Measurements from ENCODE around the gene CMC4. TPM values are rescaled to one million over a fixed set of nuclear protein-coding genes. Genes with fewer than 3 reads are reported as not detected.

CMC4 gene
- 10.6 and 10.9 TPM in 2 replicates for total RNA-seq

DNA sequence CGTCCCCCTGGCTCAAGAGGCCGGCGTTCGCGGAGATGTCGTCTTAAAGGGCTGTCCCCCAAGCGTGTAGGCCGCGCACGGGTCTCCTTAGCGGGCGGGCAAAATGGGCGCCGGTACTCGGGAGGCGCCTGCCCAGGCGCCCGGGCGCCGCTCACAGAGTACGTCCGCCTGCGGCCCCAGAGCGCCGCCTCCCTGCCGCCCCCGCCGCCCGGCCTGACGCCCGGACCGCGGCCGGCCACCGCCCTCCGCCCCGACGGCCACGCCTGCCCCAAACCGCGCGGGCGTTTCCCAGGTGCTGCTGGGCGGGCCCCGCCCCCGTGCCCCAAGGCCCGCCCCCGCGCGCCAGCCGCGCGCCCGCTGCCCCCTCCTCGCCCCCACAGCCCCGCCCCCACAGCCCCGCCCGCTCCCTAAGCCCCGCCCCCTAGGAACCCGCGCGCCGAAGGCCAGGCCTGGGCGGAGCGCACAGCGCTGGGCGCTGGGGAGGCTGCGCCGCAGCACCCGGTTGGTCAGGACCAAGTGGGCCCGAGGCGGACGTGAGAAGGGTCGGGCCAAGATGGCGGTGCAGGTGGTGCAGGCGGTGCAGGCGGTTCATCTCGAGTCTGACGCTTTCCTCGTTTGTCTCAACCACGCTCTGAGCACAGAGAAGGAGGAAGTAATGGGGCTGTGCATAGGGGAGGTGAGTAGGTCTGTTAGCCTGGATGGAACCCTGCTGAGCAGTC, at the start of gene CMC4, which contains the start of the genes BRCC3 and MTCP1:
CMC4 (minus strand) TSS at position 162 of the 719 bp plus-strand sequence. CDS start 7,113 bp downstream, outside the sequence.
BRCC3 (plus strand) TSS at position 534 of the 719 bp plus-strand sequence; CDS start at position 554, 20 bp downstream.
MTCP1 (minus strand) TSS at position 162 of the 719 bp plus-strand sequence. CDS start 5,126 bp downstream, outside the sequence.
- DNase-seq (ENCODE audit: extremely low read depth, low read depth, low spot score), result no peak

- DNase-seq (ENCODE audit: extremely low read depth, low read depth, low spot score), result no peak
Observed at GRCh38 chrX:155115174-155115819, 44.4 kb upstream of the CMC4 start.

GRCh38 chrX:155113097-155113496, 42.2 kb upstream of the CMC4 start:
- DNase-seq (ENCODE audit: extremely low read depth, low read depth, low spot score), result no peak

GRCh38 chrX:155112171-155112570, 41.2 kb upstream of the CMC4 start:
- DNase-seq (ENCODE audit: extremely low read depth, low read depth, low spot score), result no peak

GRCh38 chrX:155108427-155108826, 37.5 kb upstream of the CMC4 start:
- no peak for DNase-seq (ENCODE audit: extremely low read depth, low read depth, low spot score)

GRCh38 chrX:155105919-155106318, 35.0 kb upstream of the CMC4 start:
- DNase-seq (ENCODE audit: extremely low read depth, low read depth, low spot score), result no peak

GRCh38 chrX:155094468-155095061, 23.6 kb upstream of the CMC4 start:
- no peak for DNase-seq (ENCODE audit: extremely low read depth, low read depth, low spot score)

- no peak for DNase-seq (ENCODE audit: extremely low read depth, low read depth, low spot score)
Observed at GRCh38 chrX:155086961-155087735, 16.2 kb upstream of the CMC4 start.

GRCh38 chrX:155086202-155086840, 15.4 kb upstream of the CMC4 start:
- no peak for DNase-seq (ENCODE audit: extremely low read depth, low read depth, low spot score)

DNA sequence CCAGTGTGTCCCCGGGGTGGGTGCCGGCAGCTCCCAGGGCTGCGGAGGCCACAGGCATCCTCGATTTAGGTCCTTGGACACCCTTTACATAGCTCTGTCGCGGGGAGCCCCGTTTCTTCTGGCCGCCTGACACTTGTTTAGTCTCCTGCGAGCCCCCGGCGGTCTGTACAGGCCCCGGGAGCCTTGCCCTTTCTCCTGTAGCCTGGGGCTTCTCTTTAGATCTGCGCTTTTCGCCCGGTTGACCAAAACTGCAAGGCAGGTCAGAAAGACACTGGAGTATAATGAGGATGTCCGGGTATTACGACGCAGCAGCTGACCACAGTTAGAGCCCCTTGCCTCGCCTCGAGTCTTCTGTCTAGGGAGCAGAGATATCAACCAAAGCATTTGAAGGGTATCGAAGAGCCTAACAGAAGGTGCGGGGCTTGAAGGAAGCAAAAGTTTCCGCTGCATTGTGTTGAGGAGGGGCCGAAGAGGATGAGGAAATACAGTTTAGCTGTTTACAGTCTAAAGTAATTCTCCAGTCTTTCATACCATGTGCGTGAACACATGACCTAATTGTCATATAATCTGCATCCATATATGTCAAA, 851 bp upstream of the CMC4 start:
- DNase-seq (ENCODE audit: extremely low read depth, low read depth, low spot score), result no peak

- no peak for DNase-seq (ENCODE audit: extremely low read depth, low read depth, low spot score)
Observed at GRCh38 chrX:155070663-155070974, 317 bp downstream of the CMC4 start.

GRCh38 chrX:155070038-155070437, 898 bp downstream of the CMC4 start:
- DNase-seq (ENCODE audit: extremely low read depth, low read depth, low spot score), result no peak

GRCh38 chrX:155069414-155069813, 1.5 kb downstream of the CMC4 start:
- no peak for DNase-seq (ENCODE audit: extremely low read depth, low read depth, low spot score)

DNA sequence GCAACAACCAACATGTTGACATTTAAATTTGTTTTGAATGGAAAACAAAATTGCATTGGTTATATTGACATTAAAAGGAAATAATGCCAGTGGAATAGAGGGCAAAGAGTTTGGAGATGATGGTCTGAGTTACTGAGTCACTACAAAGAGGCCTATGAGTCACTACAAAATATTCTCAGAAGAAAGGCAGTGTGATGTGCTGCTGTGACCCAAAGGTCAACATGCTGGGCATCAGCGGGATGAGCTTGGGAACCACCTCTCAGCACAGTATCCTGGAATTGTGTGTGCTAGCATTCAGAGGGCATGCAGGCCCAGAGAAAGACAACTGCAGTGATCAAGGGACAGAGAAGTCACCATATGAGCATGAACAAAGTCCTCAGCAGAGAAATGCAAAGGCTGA, 2.8 kb downstream of the CMC4 start:
- DNase-seq (ENCODE audit: extremely low read depth, low read depth, low spot score), result no peak

- DNase-seq (ENCODE audit: extremely low read depth, low read depth, low spot score), result no peak
Observed at GRCh38 chrX:155065035-155065734, 5.8 kb downstream of the CMC4 start.

GRCh38 chrX:155061760-155062159, 9.2 kb downstream of the CMC4 start:
- DNase-seq (ENCODE audit: extremely low read depth, low read depth, low spot score), result no peak

DNA sequence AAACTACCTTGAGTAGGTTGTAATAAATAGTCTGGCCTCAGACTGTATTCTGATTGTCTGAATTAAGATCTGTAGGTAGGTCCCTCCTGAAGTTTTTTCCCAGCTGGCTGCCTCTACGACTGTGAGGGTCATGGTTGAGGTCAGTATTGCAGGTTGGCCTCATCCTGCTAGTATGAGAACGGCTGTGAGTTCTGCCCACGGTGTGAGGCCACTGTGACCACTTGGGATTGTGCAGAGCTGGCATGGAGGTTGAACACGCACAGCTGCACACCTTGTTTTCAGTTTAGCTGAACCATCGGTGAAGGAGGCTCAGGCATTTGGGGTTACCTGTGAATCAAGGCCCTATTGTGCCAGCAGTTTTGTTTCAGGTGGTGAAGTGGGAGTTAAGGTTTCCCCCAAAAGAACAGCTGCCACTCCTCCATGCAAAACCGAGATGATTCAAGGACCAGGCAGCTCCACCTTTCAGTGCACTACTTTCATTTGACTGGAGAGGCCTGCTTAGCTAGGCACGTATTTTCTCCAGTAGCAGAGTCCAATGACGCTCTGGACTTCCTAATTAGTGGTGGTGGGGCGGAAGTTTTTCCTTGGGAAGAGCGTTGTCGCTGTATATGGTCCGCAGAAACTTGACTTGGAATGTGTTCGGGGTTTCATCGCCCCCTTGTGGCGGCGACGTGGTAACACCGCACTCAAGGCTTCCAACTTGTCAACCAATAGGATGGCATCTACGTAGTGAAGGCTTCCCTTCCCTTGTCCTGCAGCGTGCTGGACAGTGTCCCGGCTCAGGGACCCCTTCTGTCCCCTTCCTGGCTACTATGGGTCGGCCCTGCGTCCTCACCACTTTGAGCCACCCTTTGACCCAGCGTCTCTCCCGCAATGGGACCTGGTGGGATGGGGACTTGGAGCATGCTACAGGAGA, 13.8 kb downstream of the CMC4 start:
- peak; percentile 45 for DNase-seq (ENCODE audit: extremely low read depth, low read depth, low spot score)

DNA sequence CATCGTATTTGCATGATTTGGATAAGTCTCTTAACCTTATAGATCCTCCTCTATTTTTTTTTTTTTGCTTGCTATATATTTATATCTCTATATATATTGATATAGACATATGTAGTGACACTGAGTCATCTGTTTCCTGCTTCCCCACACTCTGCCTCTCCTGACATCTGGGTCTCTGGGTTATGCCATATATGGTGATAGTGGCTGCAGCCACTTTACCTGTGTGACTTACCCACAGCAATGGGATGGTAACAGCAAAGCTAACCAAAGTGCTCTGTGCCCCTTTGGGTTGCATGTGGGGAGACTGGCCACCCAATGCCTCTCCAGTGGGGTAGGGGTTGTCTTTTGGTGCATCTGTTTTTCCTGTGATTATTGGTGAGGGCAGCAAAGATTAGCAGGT, 14.5 kb downstream of the CMC4 start:
- DNase-seq (ENCODE audit: extremely low read depth, low read depth, low spot score), result no peak

DNA sequence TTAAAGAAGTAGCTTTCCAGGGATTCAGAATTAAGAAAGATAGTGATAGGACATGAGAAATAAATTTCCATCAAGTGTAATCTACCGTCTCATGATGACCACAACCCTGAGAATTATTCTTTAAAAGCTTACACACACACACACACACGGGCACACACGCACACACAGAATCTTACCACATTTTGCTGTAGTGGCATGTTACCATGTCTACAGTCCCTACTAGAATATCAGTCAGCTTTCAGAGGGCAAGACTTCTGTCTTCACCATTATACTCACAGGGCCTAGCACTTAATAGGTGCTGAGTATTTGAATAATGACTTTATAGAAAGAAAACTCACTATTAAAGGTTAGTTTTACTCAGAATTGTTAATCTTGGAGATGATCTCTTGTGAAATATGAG, 15.4 kb downstream of the CMC4 start:
- no peak for DNase-seq (ENCODE audit: extremely low read depth, low read depth, low spot score)
